OCI-LY3 (cell line): ENCODE results near the gene PITPNC1.

Experiments used
- H2AFZ ChIP-seq: fragments of 200-600, 300-600 bp; shearing (Covaris generic); 2 replicates; pipeline ENCODE4 v1.6.0; 2014; ENCODE audit warnings: antibody characterized with exemption, low read depth, low read length
- H3K27ac ChIP-seq: fragments of 200-600, 300-600 bp; sonication (generic); 2 replicates; pipeline ENCODE4 v1.5.1; 2014; ENCODE audit warnings: mild to moderate bottlenecking, low read length, moderate library complexity, mixed read lengths
- H3K27me3 ChIP-seq: fragments of 200-600, 300-600 bp; sonication (generic); 2 replicates; pipeline ENCODE4 v1.6.1; 2014; ENCODE audit warnings: low read depth, low read length, mixed read lengths
- H3K36me3 ChIP-seq: fragments of 200-600, 300-600 bp; sonication (generic); replicated peaks from 2 replicates; pipeline ENCODE3; 2014; ENCODE audit warnings: low read depth, low read length, mixed read lengths
- H3K4me1 ChIP-seq: fragments of 300-600, 200-600 bp; sonication (generic); 2 replicates; pipeline ENCODE4 v1.6.1; 2014; ENCODE audit warnings: low read length, mixed read lengths
- H3K4me2 ChIP-seq: fragments of 200-600, 300-600 bp; sonication (generic); 2 replicates; pipeline ENCODE4 v1.6.1; 2014; ENCODE audit warnings: low read length, mixed read lengths
- H3K4me3 ChIP-seq: fragments of 300-600, 200-600 bp; sonication (generic); 2 replicates; pipeline ENCODE4 v1.5.1; 2014; ENCODE audit warnings: antibody characterized with exemption, mild to moderate bottlenecking, low read length, moderate library complexity
- H3K79me2 ChIP-seq: fragments of 300-600, 200-600 bp; shearing (Covaris generic); 2 replicates; pipeline ENCODE4 v1.6.1; 2014; ENCODE audit warnings: mild to moderate bottlenecking, low read length, mixed read lengths
- H3K9ac ChIP-seq: fragments of 300-600, 200-600 bp; shearing (Covaris generic); 2 replicates; pipeline ENCODE4 v1.6.0; 2014; ENCODE audit warnings: mild to moderate bottlenecking, low read length, moderate library complexity
- H3K9me3 ChIP-seq: fragments of 200-600, 300-600 bp; shearing (Covaris generic); 2 replicates; pipeline ENCODE4 v1.6.1; 2014; ENCODE audit warnings: low read length, mixed read lengths; ENCODE audit not compliant: insufficient read depth
- H4K20me1 ChIP-seq: fragments of 200-600, 300-600 bp; sonication (generic); 2 replicates; pipeline ENCODE4 v1.6.1; 2016; ENCODE audit warnings: low read length, mixed read lengths; ENCODE audit not compliant: insufficient read depth
- CTCF ChIP-seq: fragments of 200-600, 300-600 bp; sonication (generic); IDR thresholded peaks from 2 replicates; pipeline ENCODE4 v1.5.1; 2014; ENCODE audit warnings: antibody characterized with exemption, low read length, low read depth
- EZH2phosphoT487 ChIP-seq: fragments of 200-600 bp; shearing (Covaris generic); IDR thresholded peaks from 2 replicates; pipeline ENCODE4 v1.6.1; 2018; ENCODE audit warnings: antibody characterized with exemption, mixed run types, low read depth

Gene PITPNC1

GRCh38 chr17:67481808-67482207 is 104.7 kb downstream of the PITPNC1 start:
- peaks cover 19% of the 10 kb centered on the region for H3K79me2 ChIP-seq
- no peaks in the 10 kb centered on the region for H3K9me3 ChIP-seq
- peaks cover 13% of the 10 kb centered on the region for H3K4me1 ChIP-seq
- H3K36me3 ChIP-seq = no peaks in the 10 kb centered on the region
- no peak overlapping the region for H3K4me2 ChIP-seq
- no peak for TF ChIP-seq EZH2phosphoT487
- TF ChIP-seq CTCF = no peak
- no peaks in the 10 kb centered on the region for H4K20me1 ChIP-seq
- no peaks in the 10 kb centered on the region for H3K27me3 ChIP-seq
- H2AFZ ChIP-seq = no peak overlapping the region
- H3K27ac ChIP-seq = no peak overlapping the region
- H3K9ac ChIP-seq = no peak overlapping the region
- no peak overlapping the region for H3K4me3 ChIP-seq

GRCh38 chr17:67482764-67483163 is 105.7 kb downstream of the PITPNC1 start:
- no peak overlapping the region for H3K9ac ChIP-seq
- no peaks in the 10 kb centered on the region for H3K36me3 ChIP-seq
- no peaks in the 10 kb centered on the region for H3K9me3 ChIP-seq
- no peak overlapping the region for H3K4me3 ChIP-seq
- peaks cover 14% of the 10 kb centered on the region for H3K79me2 ChIP-seq
- H2AFZ ChIP-seq = no peak overlapping the region
- H3K4me2 ChIP-seq = no peak overlapping the region
- no peaks in the 10 kb centered on the region for H4K20me1 ChIP-seq
- TF ChIP-seq EZH2phosphoT487 (no peak), CTCF (no peak)
- no peak overlapping the region for H3K27ac ChIP-seq
- H3K27me3 ChIP-seq = no peaks in the 10 kb centered on the region
- peaks cover 13% of the 10 kb centered on the region for H3K4me1 ChIP-seq

GRCh38 chr17:67484261-67484660 is 107.2 kb downstream of the PITPNC1 start:
- Histone ChIP-seq H2AFZ (no peak overlapping the region), H3K9ac (no peak overlapping the region), H3K79me2 (peaks cover 9% of the 10 kb centered on the region), H3K27ac (no peak overlapping the region), H3K4me2 (no peak overlapping the region), H3K9me3 (no peaks in the 10 kb centered on the region), H3K36me3 (no peaks in the 10 kb centered on the region), H4K20me1 (no peaks in the 10 kb centered on the region), H3K4me3 (no peak overlapping the region), H3K4me1 (peaks cover 9% of the 10 kb centered on the region), H3K27me3 (no peaks in the 10 kb centered on the region)
- TF ChIP-seq EZH2phosphoT487 (no peak), CTCF (no peak)

- H3K27me3 ChIP-seq = no peaks in the 10 kb centered on the region
- no peaks in the 10 kb centered on the region for H4K20me1 ChIP-seq
- no peak overlapping the region for H2AFZ ChIP-seq
- no peaks in the 10 kb centered on the region for H3K9me3 ChIP-seq
- H3K4me1 ChIP-seq = no peaks in the 10 kb centered on the region
- no peak overlapping the region for H3K4me3 ChIP-seq
- no peak overlapping the region for H3K27ac ChIP-seq
- peaks cover 8% of the 10 kb centered on the region for H3K79me2 ChIP-seq
- H3K9ac ChIP-seq = no peak overlapping the region
- TF ChIP-seq CTCF (no peak), EZH2phosphoT487 (no peak)
- no peak overlapping the region for H3K4me2 ChIP-seq
- no peaks in the 10 kb centered on the region for H3K36me3 ChIP-seq
Observed at GRCh38 chr17:67485666-67486065, 108.6 kb downstream of the PITPNC1 start.
